ENCODE data around the gene DEGS1. TPM values are rescaled to one million over a fixed set of nuclear protein-coding genes. Genes with fewer than 3 reads are reported as not detected.
A peak's percentile ranks its signal among the peaks of the same experiment; 100 is the strongest.

DEGS1 gene
- total RNA-seq, 1 donor from 2014 or later = 113 TPM

DNA sequence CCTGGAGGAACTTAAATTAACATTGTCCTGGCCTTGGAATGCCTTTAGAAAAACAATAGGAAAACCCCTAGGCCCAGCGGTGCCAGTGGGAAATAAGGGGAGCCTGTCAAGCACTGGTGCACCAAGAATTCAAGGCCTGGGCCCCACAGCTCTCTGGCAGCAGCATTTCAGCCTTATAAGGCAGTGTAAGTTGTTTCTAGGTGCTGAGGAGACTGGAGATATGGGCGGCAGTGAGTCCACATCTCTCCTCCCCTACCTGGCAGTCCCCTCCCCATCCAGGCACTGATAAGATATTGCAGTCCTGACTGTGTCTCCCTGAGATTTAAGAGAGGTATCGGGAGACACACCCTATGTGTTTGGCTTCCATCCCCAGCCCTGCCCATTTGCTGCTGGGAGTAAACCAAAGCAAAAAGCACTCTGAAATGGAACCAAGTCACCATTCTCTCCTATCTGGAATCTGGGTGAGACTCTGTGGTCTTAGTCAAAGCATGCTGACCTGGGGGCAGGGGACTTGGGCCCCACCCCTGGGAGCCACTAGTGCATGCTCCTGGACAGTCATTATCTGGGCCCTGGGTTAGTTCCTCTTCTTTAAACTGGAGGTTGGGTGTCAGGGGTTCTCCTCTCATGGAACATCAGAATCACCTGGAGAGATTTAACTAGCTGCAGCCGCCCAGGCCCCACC is 30.5 kb downstream of the DEGS1 start:
- peak; percentile 38 for DNase-seq (ENCODE audit: low spot score)

DNA sequence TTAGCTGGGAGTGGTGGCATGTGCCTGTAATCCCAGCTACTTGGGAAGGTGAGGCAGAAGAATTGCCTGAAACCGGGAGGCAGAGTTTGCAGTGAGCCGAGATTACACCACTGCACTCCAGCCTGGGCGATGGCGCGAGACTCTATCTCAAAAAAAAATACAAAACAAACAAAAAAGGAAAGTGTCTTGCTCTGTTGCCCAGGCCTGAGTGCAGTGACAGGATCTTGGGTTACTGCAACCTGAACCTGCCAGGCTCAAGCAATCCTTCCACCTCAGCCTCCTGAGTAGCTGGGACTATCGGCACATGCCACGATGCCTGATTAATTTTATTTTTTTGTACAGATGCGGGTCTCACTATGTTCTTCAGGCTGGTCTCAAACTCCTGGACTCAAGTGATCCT is 33.3 kb downstream of the DEGS1 start:
- no peak for DNase-seq (ENCODE audit: low spot score)

DNA sequence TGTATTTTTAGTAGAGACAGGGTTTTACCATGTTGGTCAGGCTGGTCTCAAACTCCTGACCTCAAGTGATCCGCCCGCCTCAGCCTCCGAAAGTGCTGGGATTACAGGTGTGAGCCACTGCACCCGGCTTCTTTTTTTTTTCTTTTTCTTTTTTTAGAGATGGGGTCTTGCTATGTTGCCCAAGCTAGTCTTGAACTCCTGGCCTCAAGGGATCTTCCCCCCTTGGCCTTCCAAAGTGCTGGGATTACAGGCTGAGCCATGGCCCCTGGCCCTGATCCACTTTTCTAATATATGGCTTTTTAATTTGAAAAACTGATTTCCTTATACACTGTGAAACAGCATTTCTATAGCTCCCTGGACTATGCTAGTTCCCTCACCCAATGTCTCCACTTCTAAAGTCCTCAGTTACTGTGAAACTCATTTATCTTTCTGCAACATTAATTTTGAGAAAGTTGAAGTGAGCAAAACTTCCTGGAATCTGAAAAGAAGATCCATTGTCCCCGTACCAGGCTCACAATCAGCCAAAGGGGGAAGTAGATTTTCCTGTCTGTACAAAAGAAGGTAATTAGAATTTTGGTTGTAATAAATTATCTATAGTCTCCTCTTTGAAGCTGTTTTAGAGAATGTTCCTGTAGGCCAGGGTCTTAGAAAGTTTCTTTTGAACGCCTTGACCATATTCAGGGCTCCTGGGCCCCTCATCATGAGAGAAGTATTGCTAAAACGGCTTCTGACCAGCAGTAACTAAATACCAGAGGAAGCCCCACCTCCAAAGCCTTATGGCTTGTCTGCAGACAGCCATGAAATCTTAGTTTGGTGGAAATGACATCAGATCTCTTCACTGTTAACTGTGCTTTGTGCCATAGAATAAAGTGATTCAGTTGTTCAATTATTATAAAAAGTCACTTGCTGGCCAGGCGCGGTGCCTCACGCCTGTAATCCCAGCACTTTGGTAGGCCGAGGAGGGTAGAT is 34.9 kb downstream of the DEGS1 start:
- no peak for DNase-seq (ENCODE audit: low spot score)

DNA sequence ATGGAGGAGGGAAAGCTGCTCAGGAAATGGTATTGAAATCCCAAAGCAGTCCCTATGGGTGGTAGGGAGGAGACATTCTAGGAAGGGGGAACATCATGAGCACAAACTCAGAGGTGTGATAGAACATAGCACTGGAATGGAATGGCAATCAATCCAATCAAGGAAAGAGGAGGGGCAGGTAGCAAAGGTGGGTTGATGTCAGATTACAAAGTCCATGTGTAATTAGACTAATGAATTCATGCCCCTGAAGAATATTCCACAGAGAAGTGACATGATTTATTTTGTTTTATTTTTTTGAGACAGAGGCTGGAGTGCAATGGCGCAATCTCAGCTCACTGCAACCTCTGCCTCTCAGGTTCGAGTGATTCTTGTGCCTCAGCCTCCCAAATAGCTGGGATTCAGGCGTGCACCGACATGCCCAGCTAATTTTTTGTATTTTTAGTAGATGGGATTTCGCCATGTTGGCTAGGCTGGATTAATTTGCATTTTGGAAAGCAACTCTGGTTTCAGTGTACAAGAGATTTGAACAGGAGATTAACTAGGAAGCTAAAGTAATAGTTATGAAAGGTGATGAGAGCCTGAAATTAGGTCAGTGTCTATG is 36.1 kb downstream of the DEGS1 start:
- DNase-seq (ENCODE audit: low spot score) = no peak

DNA sequence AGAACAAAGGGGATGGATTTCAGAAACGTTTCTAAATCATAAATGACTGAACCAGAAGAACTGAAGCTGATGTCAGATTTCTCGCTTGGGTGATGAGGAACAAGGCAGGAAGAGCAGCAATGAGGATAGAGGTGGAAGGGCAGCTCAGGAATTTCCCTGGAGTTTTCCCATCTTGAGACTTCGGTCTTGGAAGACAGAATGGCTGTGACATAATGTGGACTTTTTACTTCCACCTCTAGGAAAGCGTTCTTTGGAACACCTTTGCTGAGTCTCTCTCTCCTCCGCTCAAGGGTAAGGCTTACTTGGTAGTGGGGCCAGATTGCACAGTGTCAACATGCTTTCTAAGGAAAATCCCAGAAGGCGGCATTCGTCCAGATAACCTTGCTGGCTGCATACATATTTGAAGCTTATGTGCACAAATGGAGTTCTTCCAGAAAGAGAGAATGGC is 36.6 kb downstream of the DEGS1 start:
- no peak for DNase-seq (ENCODE audit: low spot score)

DNA sequence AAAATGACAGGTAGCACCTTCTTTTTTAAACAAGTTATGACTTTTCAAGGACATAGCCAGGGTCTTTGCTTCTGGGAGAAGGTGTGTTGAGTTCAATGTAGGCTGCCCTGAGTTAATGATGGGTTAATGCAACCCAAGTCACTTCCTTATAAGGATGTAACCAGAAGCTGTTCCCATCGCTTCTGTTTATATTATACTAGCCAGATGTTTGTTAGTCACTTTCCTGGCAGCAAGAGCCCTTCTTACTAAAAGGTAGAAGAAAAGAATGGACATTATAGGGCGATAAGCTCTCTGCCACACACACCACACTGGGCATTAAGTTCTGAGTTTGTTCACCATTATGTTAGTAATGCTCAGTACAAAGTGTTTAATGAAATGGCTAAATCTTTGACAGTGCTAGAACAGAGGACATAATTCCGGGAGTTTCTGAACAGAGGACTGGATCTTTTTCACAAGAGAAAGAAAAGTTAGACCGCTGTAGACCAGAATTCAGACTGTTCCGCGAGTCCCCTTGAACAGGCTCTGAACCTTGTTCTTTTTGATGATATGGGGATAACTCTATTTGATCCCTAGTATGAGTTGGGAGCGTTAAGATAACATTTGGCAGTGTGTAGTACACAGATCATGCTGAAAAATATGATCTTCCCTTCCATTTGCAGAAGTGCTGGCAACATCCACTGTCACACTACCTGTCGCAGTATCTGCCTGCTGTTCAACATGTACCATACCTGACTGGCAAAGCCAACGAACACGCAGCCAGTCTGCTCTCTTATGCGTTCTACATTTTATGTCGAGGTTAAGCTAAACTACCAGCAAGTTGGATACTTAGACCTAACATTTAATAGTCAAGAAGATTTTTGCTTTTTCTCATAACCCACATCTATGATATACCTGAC is 41.0 kb downstream of the DEGS1 start:
- peak; percentile 46 for DNase-seq (ENCODE audit: low spot score)

DNA sequence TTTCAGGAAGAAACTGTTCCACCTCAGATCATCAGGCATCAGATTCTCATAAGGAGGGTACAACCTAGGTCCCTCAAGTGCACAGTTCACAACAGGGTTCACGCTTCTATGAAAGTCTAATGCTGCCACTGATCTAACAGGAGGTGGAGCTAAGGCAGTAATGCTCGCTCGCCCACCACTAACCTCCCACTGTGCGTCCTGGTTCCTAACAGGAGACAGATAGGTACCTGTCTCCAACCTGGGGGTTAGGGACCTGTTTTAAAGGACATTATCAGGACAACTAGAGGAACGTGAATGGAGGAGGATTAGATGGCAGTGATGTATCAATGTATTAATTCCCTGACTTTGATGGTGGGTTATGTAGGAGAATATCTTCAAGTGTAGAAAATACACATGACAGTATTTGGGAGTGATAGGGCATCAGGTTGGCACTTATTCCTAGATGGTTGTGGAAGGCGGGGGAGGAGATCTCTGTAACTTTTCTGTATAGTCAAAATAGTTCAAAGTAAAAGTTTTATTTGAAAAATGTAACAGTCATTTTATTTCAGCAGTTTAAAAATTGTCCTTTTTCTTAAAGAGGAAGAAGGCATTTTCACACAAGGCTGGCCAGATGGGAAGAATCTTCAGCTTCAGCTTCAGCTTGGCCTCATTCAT is 43.9 kb downstream of the DEGS1 start:
- no peak for DNase-seq (ENCODE audit: low spot score)

DNA sequence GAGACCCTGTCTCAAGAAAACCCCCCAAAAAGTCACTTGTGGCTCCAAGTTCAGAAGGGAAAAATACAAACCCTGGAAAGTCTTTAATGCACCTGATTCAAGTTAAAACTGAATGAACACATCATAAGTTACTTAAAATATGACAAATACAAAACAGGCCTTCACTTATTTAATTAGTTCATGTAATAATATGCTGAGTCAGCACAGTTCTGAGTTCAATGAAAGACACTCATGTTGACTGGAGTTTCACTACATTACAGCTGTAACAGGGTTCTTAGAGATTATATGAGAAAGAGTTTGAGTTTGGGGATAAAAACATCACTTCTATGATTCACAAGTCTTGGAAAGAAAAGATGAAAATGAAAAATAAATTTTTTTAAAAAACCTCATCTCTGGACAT is 51.0 kb downstream of the DEGS1 start:
- DNase-seq (ENCODE audit: low spot score) = no peak

DNA sequence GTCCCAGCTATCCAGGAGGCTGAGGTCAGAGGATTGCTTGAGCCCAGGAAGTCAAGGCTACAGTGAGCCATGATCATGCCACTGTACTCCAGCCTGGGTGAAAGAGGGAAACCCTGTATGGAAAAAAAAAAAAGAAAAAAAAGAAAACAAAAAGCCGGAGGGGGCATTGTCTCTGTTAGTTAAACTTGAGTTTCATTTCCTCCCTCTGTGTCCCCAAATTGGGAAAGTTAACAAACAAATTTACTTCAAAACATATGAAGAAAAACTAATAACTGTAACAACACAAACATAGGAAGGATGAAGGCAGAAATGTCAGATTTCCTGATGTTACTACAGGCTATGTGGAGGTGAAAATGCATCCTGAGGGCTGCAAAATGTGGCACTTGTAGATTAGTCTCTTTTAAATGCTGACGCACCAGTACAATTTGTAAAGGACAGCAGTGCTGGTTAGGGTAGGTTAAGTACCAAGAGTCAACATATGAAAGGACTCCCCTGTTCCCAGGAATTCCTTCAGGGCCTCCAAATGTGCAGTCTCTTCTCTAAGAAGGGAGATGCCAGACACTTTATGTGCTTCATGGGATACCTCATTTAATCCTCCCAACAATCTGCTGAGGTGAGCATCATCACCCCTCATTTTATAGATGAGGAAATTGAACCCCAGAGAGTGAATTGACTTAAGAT is 52.9 kb downstream of the DEGS1 start:
- no peak for DNase-seq (ENCODE audit: low spot score)

DNA sequence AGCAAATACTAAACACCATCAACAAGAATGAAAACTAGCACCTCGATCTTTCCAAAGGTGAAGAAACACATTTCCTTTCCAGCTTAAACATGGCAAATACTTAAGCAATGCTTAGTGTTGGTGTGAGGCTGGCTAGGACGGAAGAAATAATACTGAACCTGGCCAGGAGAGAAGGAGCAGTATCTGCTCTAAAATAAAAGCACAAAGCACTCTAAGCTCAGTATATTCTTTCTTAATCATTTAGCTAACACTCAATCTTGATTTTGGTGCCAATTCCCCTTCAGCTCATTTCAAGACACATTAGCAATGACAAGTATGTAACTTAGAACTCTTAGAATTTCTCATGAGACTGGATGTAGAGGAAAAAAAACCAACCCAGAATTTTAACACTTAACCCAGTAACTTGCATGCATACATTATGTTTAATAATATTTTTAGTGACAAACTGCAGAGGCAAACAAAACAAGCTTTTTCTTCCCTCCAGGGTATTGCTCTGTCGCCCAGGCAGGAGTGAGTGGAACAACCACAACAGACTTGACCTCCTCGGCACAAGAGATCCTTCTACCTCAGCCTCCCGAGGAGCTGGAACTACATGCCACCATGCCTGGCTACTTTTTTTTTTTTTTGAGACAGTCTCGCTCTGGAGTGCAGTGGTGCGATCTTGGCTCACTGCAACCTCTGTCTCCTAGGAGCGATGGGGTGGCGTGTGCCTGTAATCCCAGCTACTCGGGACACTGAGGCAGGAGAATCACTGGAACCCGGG is 54.3 kb downstream of the DEGS1 start:
- no peak for DNase-seq (ENCODE audit: low spot score)

DNA sequence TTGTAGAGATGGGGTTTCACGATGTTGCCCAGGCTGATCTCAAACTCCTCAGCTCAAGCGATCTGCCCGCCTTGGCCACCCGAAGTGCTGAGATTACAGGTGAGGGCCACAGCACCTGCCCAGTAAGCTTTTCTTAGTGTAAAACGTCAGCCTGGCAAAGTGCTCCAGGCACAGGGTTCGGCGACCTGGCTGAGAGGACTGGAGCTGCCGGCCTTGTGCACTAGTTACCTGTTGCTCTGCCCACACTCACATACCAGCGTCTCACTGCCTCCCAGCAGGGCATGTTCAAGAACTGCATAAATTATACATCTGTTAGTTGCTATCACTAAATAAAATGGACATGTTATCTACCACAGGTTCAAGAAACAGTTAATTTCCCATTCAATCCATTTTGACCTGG is 55.2 kb downstream of the DEGS1 start:
- no peak for DNase-seq (ENCODE audit: low spot score)

DNA sequence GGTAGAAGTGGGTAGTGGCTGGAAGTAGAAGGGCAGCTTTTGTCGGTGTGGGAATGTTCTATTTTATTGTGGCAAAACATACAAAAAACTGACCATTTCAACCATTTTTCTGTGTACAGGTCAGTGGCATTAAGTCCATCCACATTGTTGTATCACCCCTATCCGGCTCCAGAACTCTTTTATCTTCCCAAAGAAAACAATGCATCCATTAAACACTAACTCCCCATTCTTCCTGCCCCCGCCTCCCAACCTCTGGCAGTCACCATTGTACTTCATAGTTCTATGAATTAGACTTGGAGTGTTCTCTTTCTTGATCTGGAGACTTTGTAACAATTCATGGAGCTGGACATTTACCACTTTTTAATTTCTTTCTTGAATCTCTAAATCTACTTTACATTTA is 55.7 kb downstream of the DEGS1 start:
- no peak for DNase-seq (ENCODE audit: low spot score)

Other genes with a start within 250 kb of the DEGS1 start
- 37.3 TPM for gene FBXO28, start 69.1 kb upstream of the DEGS1 start, total RNA-seq (ENCODE audit: insufficient read depth, low replicate concordance)
- 40.0 TPM for gene NVL, start 146.9 kb downstream of the DEGS1 start, total RNA-seq (ENCODE audit: insufficient read depth, low replicate concordance)
- 18.3 TPM for gene CNIH4, start 173.6 kb downstream of the DEGS1 start, total RNA-seq (ENCODE audit: insufficient read depth, low replicate concordance)

All from umbilical cord (tissue), 2 donors.